Osteoblast (primary cell): ENCODE results near the gene OR51M1. TPM values are rescaled to one million over a fixed set of nuclear protein-coding genes. Genes with fewer than 3 reads are reported as not detected.
"Not testable (repeated sequence)": the region's sequence is repeated elsewhere in the genome, so short reads cannot be mapped to it uniquely, and the experiment has no call there.

ENCODE experiments used
- DNase-seq: peaks from one replicate; pipeline ENCODE4 v3.0.0; 2011; ENCODE audit warnings: low spot score, mixed read lengths; ENCODE audit not compliant: insufficient read length; ENCODE audit errors: missing footprints
- H2AFZ ChIP-seq: 2 replicates; pipeline ENCODE4 v1.6.0; 2011; ENCODE audit warnings: mild to moderate bottlenecking, low read length
- H3K27ac ChIP-seq: 2 replicates; pipeline ENCODE4 v1.5.1; 2011; ENCODE audit warnings: mild to moderate bottlenecking, low read depth, low read length, moderate library complexity
- H3K27me3 ChIP-seq: 2 replicates; pipeline ENCODE4 v1.6.0; 2012; ENCODE audit warnings: mild to moderate bottlenecking, control low read depth, inconsistent platforms, low read length, moderate library complexity; ENCODE audit not compliant: insufficient read depth
- H3K36me3 ChIP-seq: 2 replicates; pipeline ENCODE4 v1.5.1; 2011; ENCODE audit warnings: mild to moderate bottlenecking, low read length, control low read depth, moderate library complexity; ENCODE audit not compliant: insufficient read depth
- H3K4me1 ChIP-seq: 2 replicates; pipeline ENCODE4 v1.5.1; 2011; ENCODE audit warnings: mild to moderate bottlenecking, low read length, control low read depth, moderate library complexity; ENCODE audit not compliant: insufficient read depth
- H3K4me2 ChIP-seq: 2 replicates; pipeline ENCODE4 v1.6.0; 2011; ENCODE audit warnings: mild to moderate bottlenecking, low read length; ENCODE audit not compliant: insufficient read depth
- H3K4me3 ChIP-seq: fragments of 200-600 bp; sonication (generic); 3 replicates; pipeline ENCODE4 v1.5.1; 2012; ENCODE audit warnings: mild to moderate bottlenecking, low read length, inconsistent platforms; ENCODE audit not compliant: insufficient read depth
- H3K79me2 ChIP-seq: 2 replicates; pipeline ENCODE4 v1.6.0; 2012; ENCODE audit warnings: mild to moderate bottlenecking, low read length, control low read depth, inconsistent platforms; ENCODE audit not compliant: insufficient read depth
- H3K9me3 ChIP-seq: 2 replicates; pipeline ENCODE4 v1.5.1; 2011; ENCODE audit warnings: low read depth, low read length, control low read depth
- H4K20me1 ChIP-seq: 2 replicates; pipeline ENCODE4 v1.6.0; 2012; ENCODE audit warnings: mild to moderate bottlenecking, low read length, control low read depth; ENCODE audit not compliant: insufficient read depth
- total RNA-seq: library from RNA; depleted of rRNA; stranded (reverse); fragments of >200 nt; gene quantifications from 2 replicates; pipeline ENCODE4 v1.2.3, GENCODE V29; 2012
- TF ChIP-seq, protein P1 (sequence below): IDR thresholded peaks from 2 replicates; pipeline ENCODE4 v1.5.1; 2011; ENCODE audit warnings: mild to moderate bottlenecking, low read depth, low read length, moderate library complexity; ENCODE audit errors: extremely low read depth

The OR51M1 gene
- total RNA-seq, 1 donor: not detected

DNA sequence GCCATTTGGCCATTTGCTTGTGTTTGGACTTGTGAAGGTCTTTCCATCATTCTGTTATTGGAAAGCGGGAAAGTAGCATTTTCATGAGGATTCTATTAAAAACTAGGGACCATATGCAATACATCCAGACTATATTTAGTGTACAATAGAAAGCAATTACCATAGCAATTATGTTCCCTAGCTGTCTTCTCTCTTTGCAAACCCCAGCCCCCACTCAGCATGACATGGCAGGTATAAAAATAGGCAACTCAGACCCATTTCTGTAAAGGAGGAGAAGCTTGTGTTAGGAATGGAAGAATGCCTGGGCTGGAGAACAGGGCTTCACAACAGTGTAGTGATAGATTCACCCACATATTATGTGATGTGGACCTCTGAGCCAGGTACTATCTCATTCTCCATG is 19.9 kb upstream of the OR51M1 start:
- DNase-seq: no peak
- H4K20me1 ChIP-seq: no peaks in the 10 kb centered on the region
- H3K27me3 ChIP-seq: no peaks in the 10 kb centered on the region
- H3K9me3 ChIP-seq: no peaks in the 10 kb centered on the region
- peaks cover 59% of the 10 kb centered on the region for H3K4me1 ChIP-seq
- TF ChIP-seq, protein P1, sequence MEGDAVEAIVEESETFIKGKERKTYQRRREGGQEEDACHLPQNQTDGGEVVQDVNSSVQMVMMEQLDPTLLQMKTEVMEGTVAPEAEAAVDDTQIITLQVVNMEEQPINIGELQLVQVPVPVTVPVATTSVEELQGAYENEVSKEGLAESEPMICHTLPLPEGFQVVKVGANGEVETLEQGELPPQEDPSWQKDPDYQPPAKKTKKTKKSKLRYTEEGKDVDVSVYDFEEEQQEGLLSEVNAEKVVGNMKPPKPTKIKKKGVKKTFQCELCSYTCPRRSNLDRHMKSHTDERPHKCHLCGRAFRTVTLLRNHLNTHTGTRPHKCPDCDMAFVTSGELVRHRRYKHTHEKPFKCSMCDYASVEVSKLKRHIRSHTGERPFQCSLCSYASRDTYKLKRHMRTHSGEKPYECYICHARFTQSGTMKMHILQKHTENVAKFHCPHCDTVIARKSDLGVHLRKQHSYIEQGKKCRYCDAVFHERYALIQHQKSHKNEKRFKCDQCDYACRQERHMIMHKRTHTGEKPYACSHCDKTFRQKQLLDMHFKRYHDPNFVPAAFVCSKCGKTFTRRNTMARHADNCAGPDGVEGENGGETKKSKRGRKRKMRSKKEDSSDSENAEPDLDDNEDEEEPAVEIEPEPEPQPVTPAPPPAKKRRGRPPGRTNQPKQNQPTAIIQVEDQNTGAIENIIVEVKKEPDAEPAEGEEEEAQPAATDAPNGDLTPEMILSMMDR: no peak
- H3K79me2 ChIP-seq: no peaks in the 10 kb centered on the region
- no peak overlapping the region for H3K4me3 ChIP-seq
- no peak overlapping the region for H2AFZ ChIP-seq
- no peaks in the 10 kb centered on the region for H3K36me3 ChIP-seq
- H3K27ac ChIP-seq: peak overlapping the region; percentile 91
- H3K4me2 ChIP-seq: peak overlapping the region; percentile 12

DNA sequence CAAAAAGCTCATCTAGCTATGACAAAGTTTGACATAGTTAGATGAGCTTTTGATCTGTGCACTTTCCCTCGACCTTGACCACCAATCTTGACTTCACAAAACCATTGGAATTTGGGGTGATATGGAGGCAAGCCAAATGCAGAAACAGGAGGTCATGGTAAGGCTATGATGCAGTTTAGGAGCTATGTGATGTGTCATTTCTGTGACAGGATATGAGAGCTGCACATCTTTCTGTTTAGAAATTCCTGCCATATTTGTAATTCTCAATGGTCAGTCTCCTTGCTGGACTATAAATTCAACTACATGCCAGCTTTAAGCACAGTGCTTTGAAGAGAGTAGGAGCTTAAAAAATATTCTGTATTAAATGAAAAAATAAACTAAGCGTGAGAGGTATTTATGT is 19.4 kb upstream of the OR51M1 start:
- H3K4me1 ChIP-seq: peaks cover 63% of the 10 kb centered on the region
- no peak overlapping the region for H3K4me3 ChIP-seq
- TF ChIP-seq, protein P1: no peak
- no peaks in the 10 kb centered on the region for H3K9me3 ChIP-seq
- H3K36me3 ChIP-seq: no peaks in the 10 kb centered on the region
- peak; percentile 38 for DNase-seq
- no peaks in the 10 kb centered on the region for H3K79me2 ChIP-seq
- H2AFZ ChIP-seq: peak overlapping the region; percentile 32
- H3K27ac ChIP-seq: peak overlapping the region; percentile 91
- no peaks in the 10 kb centered on the region for H3K27me3 ChIP-seq
- H4K20me1 ChIP-seq: no peaks in the 10 kb centered on the region
- H3K4me2 ChIP-seq: peak overlapping the region; percentile 56

DNA sequence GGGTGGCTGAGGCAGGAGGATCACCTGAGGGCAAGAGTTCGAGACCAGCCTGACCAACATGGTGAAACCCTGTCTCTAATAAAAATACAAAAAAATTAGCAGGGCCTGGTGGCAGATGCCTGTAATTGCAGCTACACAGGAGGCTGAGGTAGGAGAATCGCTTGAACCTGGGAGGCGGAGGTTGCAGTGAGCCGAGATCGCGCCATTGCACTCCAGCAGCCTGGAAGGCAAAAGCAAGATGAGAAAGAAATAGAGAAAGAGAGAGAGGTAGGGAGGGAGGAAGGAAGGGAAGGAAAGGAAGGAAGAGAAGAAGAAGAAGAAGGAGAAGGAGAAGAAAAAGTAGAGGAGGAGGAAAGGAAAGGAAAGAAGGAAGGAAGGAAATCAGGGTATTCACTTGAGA is 17.2 kb upstream of the OR51M1 start:
- H4K20me1 ChIP-seq, H3K27me3 ChIP-seq, H3K4me2 ChIP-seq, H2AFZ ChIP-seq, DNase-seq, H3K4me3 ChIP-seq, H3K9me3 ChIP-seq, H3K36me3 ChIP-seq, H3K79me2 ChIP-seq: not testable (repeated sequence)
- Histone ChIP-seq H3K27ac (peak overlapping the region; percentile 91), H3K4me1 (peaks cover 67% of the 10 kb centered on the region)
- TF ChIP-seq, protein P1: peak; percentile 9

DNA sequence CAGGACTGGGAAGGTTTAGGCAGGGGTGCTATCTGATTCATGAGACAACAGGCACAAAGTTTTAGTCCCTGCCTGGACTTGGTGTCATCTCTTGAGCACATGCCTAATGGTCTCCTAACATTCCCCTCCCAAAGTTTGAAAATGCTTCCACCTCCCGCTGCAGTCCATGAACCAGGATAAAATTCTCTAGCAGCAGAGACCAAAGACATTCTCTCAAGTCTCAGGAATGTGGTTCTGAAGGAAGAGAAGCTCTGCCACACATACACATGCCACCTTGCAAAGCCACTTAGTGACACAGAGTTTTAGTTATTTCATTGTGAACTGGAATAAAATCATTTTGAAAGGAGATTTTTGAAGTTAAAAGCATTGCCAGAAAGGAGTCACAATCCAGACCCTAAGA is 16.8 kb upstream of the OR51M1 start:
- Histone ChIP-seq H4K20me1 (no peaks in the 10 kb centered on the region), H2AFZ (no peak overlapping the region), H3K4me1 (peaks cover 65% of the 10 kb centered on the region), H3K79me2 (no peaks in the 10 kb centered on the region), H3K4me3 (no peak overlapping the region), H3K36me3 (no peaks in the 10 kb centered on the region), H3K9me3 (no peaks in the 10 kb centered on the region), H3K4me2 (peak overlapping the region; percentile 59), H3K27ac (peak overlapping the region; percentile 91), H3K27me3 (no peaks in the 10 kb centered on the region)
- DNase-seq: no peak
- TF ChIP-seq, protein P1: no peak
